Tibial artery (tissue), 4 donors: Measurements from ENCODE around the gene SERPINF2.

Experiments
- DNase-seq, 2 donors: peaks; one replicate each; pipeline ENCODE4 v3.0.0-alpha.2; 2019
- H3K27ac ChIP-seq, 2 donors: fragments of 200-600 bp; sonication (generic) in 1 of 2; 1 replicate in 1 of 2; 2 replicates in 1 of 2; pipeline ENCODE4 v1.5.1; 2018 to 2019; ENCODE audit warnings: mild to moderate bottlenecking in 1 of 2
- H3K27me3 ChIP-seq, 2 donors: fragments of 200-600 bp; sonication (generic) in 1 of 2; one replicate each; pipeline versions ENCODE4 v1.5.1 to v1.6.0; 2016 to 2019
- H3K36me3 ChIP-seq, 3 donors: fragments of 200-600 bp; sonication (generic) in 2 of 3; one replicate each; pipeline ENCODE4 v1.5.1; 2016 to 2019; ENCODE audit warnings: mild to moderate bottlenecking in 2 of 3
- H3K4me1 ChIP-seq, 4 donors: fragments of 200-600 bp; sonication (generic) in 2 of 4; 1 replicate in 3 of 4; 2 replicates in 1 of 4; pipeline ENCODE4 v1.5.1; 2016 to 2019
- H3K4me3 ChIP-seq, 2 donors: fragments of 200-600 bp; sonication (generic) in 1 of 2; 1 replicate in 1 of 2; 2 replicates in 1 of 2; pipeline ENCODE4 v1.5.1; 2018 to 2019; ENCODE audit warnings: mild to moderate bottlenecking in 2 of 2
- H3K9me3 ChIP-seq, 3 donors: fragments of 200-600 bp; sonication (generic) in 1 of 3; one replicate each; pipeline ENCODE4 v1.5.1; 2016 to 2019
- intact Hi-C: fragments of 100-400 bp; cut with DNase I; formaldehyde crosslinking; loops from one replicate; pipeline ENCODE4 v1.15.0; 2023; ENCODE audit warnings: low total_unique reads
- TF ChIP-seq, protein P1 (sequence below), 2 experiments: fragments of 200-600 bp in 1 of 2; fragments of 450-650 bp in 1 of 2; IDR thresholded peaks; one replicate each; pipeline ENCODE4 v1.5.1; 2017 to 2019; ENCODE audit warnings: antibody characterized with exemption in 2 of 2, mild to moderate bottlenecking in 1 of 2, moderate library complexity in 1 of 2

SERPINF2 gene

DNA sequence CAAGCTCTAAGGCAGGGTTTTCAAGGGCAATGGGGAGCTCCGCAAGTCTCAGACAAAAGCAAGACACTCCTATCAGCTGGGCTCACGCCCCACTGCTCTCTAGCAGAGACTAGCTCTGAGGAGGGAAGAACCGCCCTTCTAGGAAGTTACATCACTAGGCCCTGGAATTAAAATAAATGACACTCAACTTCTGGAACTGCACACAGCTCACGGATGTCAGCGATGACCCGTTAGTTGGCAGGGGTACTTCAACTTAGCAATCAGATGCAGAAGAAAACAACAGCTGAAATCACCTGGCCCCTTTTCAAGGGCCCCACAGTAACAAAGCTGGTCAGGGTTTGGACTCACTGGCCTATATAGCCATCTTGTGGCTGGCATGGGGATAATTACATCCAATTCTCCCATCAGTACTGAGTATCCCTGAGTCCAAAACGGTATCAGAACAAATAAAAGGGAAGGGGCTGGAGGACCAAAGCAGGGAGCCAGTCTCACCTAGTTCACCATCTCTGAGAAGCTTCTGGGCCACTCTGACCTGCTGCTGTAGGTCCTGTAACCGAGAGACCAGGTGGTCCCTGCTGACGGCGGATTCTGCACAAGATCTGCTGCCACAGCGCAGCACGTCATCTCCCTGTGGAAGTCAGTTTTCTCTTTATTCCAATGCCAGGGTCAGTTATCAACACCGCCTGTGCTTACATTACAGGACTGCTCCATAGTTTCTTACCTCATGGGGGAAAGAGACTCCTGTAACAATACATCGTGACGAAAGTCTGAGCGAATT lies 41.4 kb downstream of the SERPINF2 start:
- Histone ChIP-seq H3K27ac (peak overlapping the region; percentile 95 to 99), H3K4me1 (peaks cover 0 to 90% (median 64%) of the 10 kb centered on the region in 4 donors), H3K36me3 (no peaks in the 10 kb centered on the region), H3K4me3 (peak overlapping the region; percentile 23), H3K27me3 (no peaks in the 10 kb centered on the region), H3K9me3 (no peaks in the 10 kb centered on the region)
- peak; percentile 96 to 97 for DNase-seq
- TF ChIP-seq, protein P1, sequence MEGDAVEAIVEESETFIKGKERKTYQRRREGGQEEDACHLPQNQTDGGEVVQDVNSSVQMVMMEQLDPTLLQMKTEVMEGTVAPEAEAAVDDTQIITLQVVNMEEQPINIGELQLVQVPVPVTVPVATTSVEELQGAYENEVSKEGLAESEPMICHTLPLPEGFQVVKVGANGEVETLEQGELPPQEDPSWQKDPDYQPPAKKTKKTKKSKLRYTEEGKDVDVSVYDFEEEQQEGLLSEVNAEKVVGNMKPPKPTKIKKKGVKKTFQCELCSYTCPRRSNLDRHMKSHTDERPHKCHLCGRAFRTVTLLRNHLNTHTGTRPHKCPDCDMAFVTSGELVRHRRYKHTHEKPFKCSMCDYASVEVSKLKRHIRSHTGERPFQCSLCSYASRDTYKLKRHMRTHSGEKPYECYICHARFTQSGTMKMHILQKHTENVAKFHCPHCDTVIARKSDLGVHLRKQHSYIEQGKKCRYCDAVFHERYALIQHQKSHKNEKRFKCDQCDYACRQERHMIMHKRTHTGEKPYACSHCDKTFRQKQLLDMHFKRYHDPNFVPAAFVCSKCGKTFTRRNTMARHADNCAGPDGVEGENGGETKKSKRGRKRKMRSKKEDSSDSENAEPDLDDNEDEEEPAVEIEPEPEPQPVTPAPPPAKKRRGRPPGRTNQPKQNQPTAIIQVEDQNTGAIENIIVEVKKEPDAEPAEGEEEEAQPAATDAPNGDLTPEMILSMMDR (IDR thresholded peaks at IDR 0.05), result peak; percentile 72 to 92
- intact Hi-C loops, result loop anchor here (2.0 kb wide), 1 partner anchor 115 kb away; no protein-coding TSS in a partner anchor

DNA sequence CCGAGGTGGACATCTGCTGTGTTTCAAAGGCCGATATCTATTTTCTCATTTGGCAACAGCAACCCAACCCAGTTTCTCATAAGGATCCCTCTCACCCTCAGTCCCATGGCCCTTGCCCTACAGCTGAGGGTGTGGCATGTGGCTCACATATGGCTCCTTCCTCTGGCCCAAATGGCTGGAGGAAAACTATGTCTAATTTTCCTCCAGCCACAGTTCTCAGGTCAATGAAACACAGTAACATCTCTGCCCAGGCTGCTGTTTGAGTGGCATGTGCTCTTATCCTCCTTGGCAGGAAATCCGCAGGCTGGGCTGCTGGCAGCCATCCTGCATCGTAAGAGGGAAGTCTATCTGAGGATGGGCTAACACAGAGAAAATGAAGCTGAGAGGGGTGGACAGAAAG lies 43.3 kb downstream of the SERPINF2 start:
- peak in 1 of 2 donors; percentile 64 for DNase-seq
- peak overlapping the region; percentile 95 to 99 for H3K27ac ChIP-seq
- H3K36me3 ChIP-seq, result no peaks in the 10 kb centered on the region
- H3K9me3 ChIP-seq, result no peaks in the 10 kb centered on the region
- TF ChIP-seq, protein P1 (IDR thresholded peaks at IDR 0.05), result no peak
- intact Hi-C loops, result no loop called here
- no peaks in the 10 kb centered on the region for H3K27me3 ChIP-seq
- H3K4me3 ChIP-seq, result no peak overlapping the region
- peaks cover 0 to 85% (median 47%) of the 10 kb centered on the region in 4 donors for H3K4me1 ChIP-seq

DNA sequence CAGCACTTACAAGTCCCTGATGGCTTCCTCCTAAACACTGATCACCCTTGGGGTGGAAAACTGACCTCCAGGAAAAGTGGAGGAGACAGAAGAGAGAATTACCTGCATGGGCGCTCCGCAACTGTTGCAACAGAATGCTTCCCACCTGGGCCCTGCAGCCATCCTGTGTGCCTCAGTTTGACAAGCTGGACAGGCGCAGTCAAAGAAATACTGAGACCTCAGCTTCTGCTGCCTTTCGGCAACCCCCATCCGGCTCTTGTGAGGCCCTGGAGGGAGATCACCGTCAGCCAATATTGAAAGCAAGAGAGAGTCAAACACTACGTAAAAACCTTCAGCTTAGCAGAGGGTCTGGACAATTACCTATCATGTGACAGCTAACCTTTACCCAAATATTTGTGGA lies 44.0 kb downstream of the SERPINF2 start:
- H3K9me3 ChIP-seq, result no peaks in the 10 kb centered on the region
- H3K27me3 ChIP-seq, result no peaks in the 10 kb centered on the region
- no peaks in the 10 kb centered on the region for H3K36me3 ChIP-seq
- no peak for DNase-seq
- no peak overlapping the region for H3K4me3 ChIP-seq
- H3K4me1 ChIP-seq, result peaks cover 0 to 77% (median 39%) of the 10 kb centered on the region in 4 donors
- intact Hi-C loops, result no loop called here
- H3K27ac ChIP-seq, result peak overlapping the region; percentile 95 to 99
- TF ChIP-seq, protein P1 (IDR thresholded peaks at IDR 0.05), result no peak

DNA sequence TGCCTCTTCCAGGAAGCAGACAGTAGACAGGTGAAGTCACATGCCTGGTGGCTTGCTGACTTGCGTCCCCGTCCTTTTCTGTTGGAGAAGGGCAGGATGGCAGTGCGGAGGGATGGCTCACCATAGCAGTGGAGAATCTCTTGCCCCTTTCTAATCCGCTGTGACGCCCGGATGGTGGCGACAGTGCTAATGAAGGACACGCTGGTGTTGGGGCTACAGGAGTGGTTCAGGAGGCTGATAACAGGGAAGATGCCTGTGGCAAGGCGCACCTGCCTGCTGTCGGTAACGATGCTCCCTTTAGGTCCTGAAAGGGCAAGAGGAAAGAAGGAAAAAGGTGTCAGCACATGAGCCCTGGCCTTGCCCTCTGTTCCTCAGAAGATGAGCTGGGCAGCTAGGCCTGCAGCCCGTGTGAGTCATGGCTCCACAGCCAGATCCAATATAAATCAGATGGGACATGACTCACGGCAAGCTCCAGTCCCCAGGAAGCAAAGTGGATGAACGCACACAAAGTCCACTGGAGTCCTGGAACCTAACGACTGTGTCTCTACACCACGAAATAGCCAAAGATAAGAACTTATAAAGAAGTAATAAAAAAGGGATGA lies 44.7 kb downstream of the SERPINF2 start:
- Histone ChIP-seq H3K4me1 (peaks cover 0 to 70% (median 32%) of the 10 kb centered on the region in 4 donors), H3K27me3 (no peaks in the 10 kb centered on the region), H3K9me3 (no peaks in the 10 kb centered on the region), H3K36me3 (no peaks in the 10 kb centered on the region), H3K27ac (peak overlapping the region; percentile 95 to 99), H3K4me3 (no peak overlapping the region)
- TF ChIP-seq, protein P1 (IDR thresholded peaks at IDR 0.05), result no peak
- intact Hi-C loops, result no loop called here
- peak; percentile 89 to 91 for DNase-seq

DNA sequence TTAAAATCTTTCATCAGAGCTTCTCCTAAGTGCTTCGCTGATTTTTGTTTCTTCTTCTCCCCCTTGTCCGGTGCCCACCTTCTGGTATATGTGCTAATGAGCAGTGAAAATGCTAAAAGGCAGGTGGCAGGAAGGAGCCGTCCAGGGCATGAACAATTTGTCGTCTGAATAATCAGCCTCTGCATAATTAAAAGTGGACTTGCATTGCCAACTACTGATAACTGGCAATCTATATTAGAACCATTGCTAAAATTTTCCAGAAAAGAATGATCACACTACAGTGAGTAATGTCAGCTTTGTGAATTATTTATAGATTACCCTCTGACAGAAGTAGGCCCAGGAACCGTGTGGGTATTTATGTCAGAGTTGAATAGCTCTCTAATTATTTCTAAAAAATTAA lies 47.3 kb downstream of the SERPINF2 start:
- Histone ChIP-seq H3K27me3 (no peaks in the 10 kb centered on the region), H3K4me1 (peaks cover 0 to 50% (median 17%) of the 10 kb centered on the region in 4 donors), H3K36me3 (no peaks in the 10 kb centered on the region), H3K9me3 (no peaks in the 10 kb centered on the region), H3K27ac (peak overlapping the region; percentile 5 to 95), H3K4me3 (no peak overlapping the region)
- no peak for DNase-seq
- TF ChIP-seq, protein P1 (IDR thresholded peaks at IDR 0.05), result no peak
- intact Hi-C loops, result no loop called here
